Measurements from ENCODE around the gene ZNF474.

The ZNF474 gene

DNA sequence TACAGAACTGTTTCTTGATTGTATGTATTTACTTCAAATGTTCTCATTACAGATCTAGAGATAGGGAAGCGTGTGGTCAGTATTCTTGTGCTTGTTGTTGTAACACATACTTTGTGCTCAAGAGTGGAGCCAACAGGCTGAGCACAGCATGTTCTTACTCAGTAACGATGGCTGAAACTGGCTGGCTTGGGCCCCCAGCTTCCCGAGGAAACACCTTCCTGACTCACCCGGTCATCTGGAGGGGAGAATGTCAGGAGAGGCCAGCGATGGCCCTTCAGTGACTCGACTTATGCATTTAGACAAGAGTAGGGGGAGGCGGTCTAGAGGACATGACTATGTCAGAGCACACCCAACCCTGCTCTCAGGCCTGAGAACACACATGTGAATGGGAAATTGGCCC is 25.6 kb downstream of the ZNF474 start:
- DNase-seq: no peak

- no peak for DNase-seq
Observed at GRCh38 chr5:122155546-122155945, 26.2 kb downstream of the ZNF474 start.

GRCh38 chr5:122156724-122157325 is 27.5 kb downstream of the ZNF474 start:
- DNase-seq: no peak

- no peak for DNase-seq
Observed at GRCh38 chr5:122162100-122162638, 32.8 kb downstream of the ZNF474 start.

DNA sequence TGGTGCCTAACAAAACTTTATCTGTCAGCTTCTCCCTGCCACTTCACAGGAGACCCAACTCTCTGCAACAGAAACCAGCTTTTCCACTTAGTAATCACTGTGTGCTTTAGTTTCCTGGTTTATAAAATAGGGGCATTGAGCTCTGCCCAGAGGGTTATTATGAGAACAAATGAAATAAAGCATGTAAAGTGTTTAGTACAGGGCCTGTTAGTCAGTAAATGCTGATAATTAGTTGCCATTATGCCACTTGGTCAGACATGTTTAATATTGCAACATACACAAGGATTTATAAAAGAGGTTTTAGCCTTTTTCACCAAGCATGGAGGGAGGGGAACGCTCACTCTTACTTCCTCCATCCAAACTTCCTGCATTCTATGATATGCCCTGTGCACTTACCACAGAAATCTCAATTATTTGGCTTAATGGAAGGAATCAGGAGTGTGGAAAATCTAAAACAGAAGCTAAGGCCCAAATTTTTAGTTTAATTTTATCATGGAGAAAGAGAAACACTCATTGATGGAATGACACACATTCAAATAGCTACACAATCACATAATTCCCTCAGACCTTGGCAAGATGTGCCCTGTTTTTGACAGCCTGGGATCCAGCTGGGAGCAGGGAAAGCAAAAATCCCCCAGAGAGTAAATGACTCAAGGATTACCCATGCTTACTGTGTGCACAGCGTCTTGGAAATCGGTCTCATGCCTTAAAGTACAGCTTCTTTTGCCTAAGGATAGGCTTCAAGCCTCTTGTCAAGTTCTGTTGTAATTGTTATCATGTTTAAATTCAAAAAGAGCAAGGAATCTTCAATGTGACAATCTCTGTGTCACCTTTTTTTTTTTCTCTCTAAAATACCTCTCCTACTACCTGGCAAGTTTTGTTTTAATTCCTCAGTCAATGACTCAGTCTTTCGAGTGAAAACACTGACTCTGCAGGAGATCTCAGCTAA is 34.0 kb downstream of the ZNF474 start:
- no peak for DNase-seq

DNA sequence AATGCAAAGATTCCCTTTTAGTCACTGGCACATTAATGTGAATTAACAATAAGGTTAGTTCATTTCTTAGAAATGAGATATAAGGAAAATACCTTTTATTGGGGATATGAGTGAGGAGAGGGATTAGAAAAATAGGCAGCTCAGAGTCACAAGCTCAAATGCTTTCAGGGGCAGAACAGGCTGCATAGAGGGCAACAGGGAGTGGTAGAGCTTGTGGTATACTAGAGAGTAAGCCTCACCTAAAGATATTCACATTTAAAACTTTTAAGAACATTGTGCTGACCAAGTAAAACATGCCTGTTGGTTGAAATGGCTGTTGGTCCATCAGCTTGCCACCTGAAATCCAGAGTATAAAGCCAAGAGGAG is 34.7 kb downstream of the ZNF474 start:
- no peak for DNase-seq

DNA sequence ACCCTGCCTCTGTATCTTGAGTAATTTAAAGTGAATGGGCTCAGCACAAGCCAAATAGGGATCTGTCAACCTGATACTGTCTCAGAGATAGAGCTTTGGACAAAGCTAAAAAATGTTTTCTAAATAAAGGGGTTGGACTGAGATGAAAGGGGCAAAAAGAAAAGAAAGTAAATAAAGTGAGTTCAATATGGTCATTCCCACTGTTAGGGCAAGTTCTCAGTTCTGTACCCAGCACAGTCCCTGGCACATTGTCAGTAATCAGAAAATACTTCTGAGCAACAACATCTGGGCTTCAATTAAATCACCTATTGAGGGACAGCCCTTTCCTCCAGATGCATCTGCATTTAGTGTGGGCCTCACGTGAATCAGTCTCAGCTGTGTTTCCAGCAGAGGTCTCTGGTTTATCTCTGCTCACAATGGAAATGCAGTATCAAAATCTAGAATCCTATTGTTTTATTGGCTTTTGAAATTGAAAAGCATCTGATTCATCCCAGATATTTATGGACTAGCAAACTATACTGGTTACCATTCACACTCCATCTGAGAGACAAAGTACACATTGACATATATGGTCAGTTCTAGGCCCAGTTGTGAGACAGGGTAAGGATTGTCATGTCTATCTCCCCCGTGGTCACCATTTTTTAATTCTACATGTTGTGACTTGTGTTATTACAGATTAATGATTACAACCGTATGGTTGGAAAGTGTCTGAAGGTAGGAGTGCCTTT is 35.6 kb downstream of the ZNF474 start:
- DNase-seq: no peak

DNA sequence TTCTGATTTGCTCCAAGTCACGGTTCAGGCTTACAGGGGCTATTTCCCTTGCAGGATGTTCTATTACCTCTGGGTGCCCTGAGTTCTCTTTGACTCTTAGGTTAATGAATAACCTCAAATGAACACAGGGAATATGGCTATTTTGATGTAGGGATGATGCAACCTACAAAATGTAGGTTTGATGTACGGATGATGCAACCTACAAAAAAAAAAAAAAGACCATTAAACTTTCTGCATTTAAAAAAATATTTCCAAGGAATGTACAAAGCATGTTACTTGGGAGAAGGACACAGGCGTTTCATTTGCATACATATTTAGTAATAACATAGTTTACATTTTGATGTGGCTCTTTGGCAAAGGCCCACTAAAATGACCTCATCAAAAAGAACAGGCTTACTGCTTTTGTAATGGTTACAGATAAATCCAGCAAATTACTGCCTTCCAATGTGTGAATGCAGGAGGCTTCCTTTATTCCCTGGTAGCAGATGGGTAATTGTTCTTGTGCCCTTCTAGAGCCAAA is 36.3 kb downstream of the ZNF474 start:
- no peak for DNase-seq

- no peak for DNase-seq
Observed at GRCh38 chr5:122169350-122170103, 40.2 kb downstream of the ZNF474 start.

- DNase-seq: no peak
Observed at GRCh38 chr5:122170620-122171019, 41.3 kb downstream of the ZNF474 start.

- DNase-seq: no peak
Observed at GRCh38 chr5:122172207-122172606, 42.9 kb downstream of the ZNF474 start.

DNA sequence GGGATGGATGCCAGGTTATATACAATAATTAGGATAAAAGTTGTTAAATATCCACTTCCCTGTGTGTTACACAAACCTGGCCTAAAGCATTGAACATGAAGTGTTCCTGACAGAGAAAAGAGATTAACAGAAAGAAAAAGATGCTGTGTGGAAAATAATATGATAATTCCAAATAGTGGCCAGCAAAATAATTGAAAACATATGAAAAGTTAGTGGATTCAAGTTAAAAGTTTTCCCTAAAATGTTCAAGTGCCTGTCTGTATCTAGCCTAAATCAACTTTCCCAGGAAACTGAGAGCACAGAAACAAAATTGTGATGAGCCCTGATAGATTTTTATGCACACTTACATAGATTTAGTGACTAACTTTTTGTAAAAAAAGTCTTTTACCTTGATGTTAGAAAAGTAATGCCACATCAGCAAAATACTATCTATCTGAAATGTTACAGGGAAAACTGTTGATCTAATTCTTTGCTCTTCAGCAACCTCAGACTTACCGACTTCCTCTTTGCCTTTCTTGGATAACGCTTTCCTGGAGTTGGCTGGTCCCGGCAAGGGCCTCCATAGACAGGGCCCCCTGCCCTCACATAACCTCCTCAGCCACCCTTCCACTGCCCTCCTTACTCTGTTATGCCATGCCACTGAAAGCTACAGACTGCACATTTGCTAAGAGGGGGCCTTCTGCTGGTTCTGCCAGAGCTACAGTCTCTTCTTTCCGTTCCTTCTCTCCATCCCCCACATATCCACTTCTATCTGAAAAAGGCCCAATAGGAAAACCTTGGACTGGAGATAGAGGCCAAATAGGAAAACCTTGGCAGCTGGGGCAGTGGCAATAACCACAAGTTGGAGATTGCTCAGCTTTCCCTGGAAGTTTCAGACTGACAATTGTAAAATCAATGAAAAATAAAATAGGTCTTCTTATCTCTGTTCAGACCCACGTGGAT is 44.4 kb downstream of the ZNF474 start:
- no peak for DNase-seq

DNA sequence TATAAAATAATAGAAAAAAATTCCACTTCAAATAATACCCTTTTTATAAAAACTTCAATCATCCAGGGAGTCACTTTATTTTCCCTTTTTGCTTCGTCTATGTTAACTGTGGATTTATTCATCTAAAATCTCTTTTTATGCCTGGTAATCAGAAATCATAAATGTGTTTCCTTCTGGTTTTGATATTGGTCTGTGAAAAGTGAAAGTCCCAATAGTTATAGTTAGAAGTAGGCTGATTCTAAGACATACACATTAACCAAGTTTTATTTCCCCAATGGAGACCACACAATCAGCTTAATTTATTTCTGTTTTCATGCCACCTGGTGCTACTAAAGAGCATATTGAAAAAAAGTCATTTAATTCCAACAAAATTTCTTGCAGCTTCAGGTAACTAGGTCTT is 45.7 kb downstream of the ZNF474 start:
- no peak for DNase-seq

GRCh38 chr5:122175852-122176251 is 46.5 kb downstream of the ZNF474 start:
- no peak for DNase-seq

GRCh38 chr5:122177161-122177560 is 47.8 kb downstream of the ZNF474 start:
- DNase-seq: no peak

- no peak for DNase-seq
Observed at GRCh38 chr5:122179701-122180100, 50.4 kb downstream of the ZNF474 start.

DNA sequence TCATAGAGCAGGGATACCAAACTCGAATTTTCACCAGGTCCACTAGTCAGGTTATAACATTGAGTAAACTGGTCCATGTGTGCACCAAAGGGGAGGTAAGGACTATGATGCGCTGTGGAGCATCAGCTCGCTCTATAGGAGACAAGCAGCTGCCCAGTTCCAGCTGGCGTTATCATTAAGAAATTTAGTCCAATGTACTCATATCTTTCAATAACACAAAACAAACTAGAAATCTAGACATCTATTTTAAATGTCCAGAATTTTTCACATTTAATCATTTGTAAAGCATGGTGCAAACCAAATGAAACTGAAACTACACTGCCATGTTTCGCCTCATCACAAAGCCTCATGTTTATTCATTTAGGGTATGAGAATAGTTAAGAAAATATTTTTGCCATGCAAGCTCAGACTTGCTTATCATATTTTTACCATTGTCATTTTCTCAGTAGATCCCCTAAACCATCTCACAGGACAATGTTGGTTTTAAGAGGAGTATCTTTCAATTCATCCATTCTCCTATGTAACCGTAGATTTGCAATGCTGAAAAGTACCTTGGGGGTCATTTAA is 50.9 kb downstream of the ZNF474 start:
- DNase-seq: no peak

DNA sequence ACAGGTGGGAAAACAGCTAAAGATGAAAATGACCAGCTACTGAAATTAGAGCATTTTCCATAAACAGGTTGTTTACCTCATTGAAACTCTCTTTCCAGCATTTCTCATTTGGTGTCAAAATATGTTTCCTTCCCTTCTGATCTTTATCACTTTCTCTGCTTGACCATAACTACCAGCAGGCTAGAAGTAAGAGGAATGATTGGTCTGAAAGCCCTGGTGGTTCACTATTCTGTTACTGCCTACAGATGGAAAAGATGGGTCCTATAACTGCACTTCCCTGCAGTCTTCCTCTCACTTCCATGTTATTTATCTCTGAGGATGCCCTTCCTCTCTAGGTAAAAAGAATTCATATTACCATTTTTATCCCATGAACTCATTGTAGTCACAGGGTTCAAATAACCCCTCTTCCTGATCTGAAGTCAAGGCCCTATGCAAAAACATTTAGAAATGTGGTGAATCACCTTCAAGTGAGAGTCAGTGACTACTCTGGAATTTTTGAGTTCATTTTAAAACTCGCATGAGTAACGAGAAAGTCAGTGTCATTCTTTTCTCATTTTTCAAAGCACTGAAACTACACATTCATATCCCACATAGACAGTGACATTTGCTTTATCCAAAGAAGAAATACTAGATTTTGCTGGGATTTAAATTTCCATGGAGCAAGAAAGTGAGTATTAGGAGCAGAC is 51.7 kb downstream of the ZNF474 start:
- no peak for DNase-seq

DNA sequence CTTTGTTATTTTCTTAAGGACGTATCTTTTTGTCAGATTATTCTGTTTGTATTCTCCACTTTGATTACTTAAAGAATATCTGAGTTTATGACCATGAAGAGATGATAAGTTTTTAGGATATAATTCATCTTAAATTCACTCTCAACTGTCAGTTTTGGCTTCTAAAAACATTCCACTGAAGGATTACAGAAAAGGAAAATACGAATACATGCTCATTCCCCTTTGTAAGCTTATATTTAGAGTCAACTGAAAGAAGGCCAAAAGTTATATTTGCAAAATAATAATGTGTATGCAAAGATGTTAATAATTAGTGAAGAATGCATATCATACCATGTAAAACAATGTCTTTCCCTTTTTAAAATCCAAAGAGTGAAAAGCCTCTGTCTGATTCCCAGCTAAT is 52.5 kb downstream of the ZNF474 start:
- DNase-seq: no peak

- no peak for DNase-seq
Observed at GRCh38 chr5:122182491-122182921, 53.2 kb downstream of the ZNF474 start.

Measured in activated CD4-positive, alpha-beta T cell treated with anti-CD3 and anti-CD28 coated beads, Interleukin-2, amount 50 U/mL, for 1 hour (primary cell).